GM18508 (cell line): ENCODE data around the gene PRPH.
"Not testable (repeated sequence)": the region's sequence is repeated elsewhere in the genome, so short reads cannot be mapped to it uniquely, and the experiment has no call there.

Experiments used
- ATAC-seq: cut with Tn5 transposase; IDR thresholded peaks from one replicate; pipeline ENCODE4 v1.9.1; 2021; ENCODE audit warnings: moderate number of reproducible peaks; ENCODE audit not compliant: insufficient read depth, unreplicated experiment

The PRPH gene

DNA sequence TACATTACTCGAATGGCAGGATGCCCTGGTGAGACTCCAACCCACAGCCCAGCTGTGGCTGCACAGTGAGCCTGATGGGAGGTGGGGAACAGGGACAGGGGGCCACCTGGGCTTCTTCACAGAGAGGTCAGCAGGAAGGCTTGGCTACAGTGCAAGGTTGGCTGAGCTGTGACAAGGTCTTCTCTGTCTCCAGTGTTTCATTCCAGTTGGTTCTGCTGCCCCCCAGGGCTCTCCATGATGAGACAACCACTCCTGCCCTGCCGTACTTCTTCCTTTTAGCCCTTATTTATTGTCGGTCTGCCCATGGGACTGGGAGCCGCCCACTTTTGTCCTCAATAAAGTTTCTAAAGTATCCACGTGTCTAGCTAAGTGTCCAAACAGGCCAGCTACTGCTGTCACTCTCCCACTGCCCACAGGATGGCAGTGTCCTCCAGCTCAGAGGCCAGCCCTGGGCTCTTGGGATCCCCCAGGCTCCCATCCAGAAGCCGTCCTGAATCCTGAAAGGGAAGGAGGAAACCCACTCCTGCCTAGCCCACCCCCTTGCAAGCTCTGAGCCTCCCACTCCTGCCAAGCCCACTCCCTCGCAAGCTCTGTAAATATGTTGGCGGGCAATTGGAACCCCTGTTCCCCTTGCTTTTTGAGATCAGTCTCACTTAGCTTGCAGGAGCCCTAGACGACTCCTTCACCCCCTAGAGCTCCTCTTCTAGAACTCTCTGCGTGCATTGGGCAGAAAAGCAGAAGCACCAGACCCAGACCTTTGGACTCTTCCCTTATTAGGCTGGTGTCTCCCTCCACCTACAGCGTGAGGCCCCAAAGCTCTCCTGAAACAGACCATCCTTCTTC, 36.7 kb downstream of the PRPH start:
- ATAC-seq: no peak

DNA sequence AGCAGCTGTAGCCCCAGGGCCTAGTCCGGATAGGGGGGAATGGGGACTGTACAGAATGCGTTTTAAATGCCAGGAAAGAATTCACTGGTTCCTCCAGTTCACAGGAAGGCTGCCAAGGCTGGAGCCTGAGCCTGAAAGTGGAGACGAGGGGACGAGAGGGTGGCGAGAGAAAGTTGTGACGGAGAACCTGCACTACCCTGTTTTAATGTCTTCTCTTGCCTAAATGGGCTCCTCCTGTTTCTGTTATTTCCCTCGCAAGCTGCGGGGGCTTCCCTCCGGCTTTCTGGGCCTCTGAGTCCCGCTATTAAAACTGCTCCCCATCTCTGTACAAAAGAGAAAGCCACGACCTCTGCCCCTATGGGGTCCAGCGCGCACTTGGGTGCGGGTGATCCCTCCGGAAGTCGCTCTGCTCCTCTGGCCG, 37.5 kb downstream of the PRPH start:
- no peak for ATAC-seq

DNA sequence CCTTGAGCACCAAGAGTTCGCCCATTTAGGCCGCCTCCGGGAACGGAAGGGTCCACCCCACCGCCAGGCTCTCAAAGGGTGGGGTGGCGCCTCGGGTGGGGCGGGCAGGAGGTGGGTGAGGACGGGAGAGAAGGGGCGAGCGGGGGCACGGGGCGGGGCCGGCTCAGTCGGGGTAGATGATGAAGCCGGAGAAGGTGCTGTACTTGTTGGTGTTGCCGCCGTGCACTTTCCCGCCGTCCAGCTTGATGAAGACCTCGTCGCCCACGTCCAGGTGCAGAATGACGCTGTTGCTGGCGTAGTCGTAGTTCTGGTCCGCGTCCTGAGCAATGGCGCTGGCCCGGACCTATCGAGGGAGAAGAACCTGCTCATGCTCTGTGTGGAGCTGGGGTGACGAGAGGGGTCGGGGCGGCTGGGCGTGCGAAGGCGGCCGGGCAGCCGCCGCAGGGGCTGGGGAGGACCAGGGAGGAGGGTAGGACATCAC, 38.0 kb downstream of the PRPH start:
- no peak for ATAC-seq

DNA sequence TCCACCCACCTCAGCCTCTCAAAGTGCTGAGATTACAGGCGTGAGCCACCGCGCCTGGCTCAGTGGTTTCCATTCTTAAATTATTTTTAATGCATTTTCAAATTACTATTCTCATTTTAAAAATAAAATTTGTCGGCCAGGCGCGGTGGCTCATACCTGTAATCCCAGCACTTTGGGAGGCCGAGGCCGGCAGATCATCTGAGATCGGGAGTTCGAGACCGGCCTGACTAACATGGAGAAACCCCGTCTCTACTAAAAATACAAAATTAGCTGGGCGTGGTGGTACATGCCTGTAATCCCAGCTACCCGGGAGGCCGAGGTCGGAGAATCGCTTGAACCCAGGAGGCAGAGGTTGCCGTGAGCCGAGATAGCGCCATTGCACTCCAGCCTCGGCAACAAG, 38.8 kb downstream of the PRPH start:
- not testable (repeated sequence) for ATAC-seq

DNA sequence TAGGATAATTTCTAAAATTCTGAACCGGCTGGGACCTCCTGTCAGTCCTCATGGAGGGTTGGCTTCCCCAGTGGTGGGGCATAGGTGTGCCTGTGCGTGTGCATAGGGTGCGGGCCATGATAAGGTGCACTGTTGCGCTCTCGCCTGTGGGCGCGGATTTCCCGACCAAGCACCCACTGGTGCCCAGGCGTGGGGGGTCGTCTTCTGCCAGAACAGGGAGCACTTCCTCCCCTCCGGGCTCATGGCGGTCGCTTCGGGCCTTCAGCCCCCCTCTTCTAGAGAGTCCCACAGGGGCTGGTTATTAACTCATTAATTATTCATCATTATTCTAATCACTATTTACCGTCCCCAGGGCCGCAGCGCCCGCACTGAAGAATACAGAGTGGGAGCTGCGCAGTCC, 39.3 kb downstream of the PRPH start:
- no peak for ATAC-seq

DNA sequence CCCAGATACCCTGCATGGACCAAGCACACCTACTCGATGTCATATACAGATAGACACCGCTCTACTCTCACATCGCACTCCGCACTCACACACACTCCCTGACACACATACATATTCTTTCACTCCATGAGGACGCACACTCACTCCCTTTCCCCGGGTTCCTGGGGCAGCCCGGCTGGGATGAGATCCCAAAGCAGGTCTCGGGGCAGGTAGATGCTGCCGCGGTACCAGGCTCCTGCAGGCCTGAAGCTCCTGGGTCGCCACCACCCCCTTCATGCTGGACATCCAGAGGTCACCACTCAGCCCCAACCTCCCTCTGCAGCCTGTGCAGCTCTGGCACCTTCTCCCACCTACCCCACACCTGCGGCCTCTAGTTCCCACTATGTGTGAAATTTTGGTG, 39.7 kb downstream of the PRPH start:
- no peak for ATAC-seq

DNA sequence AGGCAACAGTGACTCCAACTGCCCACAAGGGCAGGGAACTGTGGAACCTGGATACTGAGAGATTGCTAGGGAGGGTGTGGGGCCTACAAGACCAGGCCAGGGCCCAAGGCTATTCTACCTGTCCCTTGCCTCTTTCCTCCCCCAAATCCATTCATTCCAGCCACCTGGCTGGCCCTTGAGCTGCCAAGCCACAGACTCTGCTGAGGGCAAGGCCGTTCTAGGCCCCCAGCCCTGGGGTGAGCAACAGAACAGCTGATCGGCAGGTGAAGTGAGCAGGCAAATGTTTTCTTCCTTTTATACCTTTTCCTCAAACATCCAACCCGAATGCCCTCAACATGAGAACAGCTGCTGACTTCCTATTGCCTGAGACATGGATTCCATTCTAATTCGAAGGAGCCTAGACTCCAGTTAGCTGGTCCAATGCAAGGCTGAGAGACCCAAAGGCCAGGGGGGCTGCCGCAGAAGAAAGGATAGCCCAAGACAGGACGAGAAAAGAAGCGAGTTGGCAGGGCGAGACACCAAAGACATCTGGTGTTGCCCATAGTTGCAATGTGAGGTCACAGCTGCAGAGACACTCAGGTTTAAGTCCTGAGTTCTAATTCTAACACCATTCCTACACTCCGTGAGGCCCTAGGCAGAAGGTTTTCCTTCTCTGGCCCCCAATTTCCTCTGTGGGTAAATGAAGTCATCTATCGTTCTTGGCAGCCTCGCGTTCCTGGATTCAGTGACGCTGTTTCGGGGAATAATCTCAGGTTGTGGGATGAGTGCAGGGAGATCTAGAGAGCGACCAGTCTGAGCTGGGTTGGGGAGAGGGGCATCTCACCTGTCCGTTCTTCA, 40.4 kb downstream of the PRPH start:
- ATAC-seq: no peak

DNA sequence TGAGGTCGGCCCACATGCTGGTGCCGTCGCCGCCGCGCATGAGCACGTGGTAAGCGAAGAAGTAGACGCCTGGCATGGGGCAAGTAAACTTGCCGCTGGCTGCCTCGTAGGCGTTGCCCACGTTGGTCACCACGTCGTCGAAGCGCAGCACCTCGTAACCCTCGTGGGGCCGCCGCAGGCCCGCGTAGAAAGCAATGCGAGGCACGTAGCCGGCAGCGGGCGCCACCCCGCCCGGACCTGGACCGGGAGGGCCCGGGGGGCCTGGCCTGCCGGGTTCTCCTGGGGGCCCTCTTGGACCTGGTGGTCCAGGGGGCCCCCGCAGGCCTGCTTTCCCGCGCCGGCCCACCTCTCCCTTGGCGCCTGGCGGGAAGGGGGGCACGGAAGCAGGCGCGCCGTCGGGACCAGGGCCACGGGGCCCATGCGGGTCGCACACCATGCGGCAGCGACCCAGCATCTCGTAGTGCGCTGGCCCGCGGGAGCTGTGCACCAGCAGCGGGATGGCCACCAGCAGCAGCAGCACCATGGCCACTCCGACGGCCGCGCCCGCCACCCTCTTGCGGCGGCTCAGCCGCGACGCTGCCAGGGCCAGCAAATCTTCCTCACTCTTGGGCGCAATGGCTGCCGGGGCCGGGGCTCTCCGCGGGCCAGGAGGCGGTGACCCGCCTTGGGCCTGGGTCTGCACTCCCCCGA, 41.2 kb downstream of the PRPH start:
- ATAC-seq: no peak

DNA sequence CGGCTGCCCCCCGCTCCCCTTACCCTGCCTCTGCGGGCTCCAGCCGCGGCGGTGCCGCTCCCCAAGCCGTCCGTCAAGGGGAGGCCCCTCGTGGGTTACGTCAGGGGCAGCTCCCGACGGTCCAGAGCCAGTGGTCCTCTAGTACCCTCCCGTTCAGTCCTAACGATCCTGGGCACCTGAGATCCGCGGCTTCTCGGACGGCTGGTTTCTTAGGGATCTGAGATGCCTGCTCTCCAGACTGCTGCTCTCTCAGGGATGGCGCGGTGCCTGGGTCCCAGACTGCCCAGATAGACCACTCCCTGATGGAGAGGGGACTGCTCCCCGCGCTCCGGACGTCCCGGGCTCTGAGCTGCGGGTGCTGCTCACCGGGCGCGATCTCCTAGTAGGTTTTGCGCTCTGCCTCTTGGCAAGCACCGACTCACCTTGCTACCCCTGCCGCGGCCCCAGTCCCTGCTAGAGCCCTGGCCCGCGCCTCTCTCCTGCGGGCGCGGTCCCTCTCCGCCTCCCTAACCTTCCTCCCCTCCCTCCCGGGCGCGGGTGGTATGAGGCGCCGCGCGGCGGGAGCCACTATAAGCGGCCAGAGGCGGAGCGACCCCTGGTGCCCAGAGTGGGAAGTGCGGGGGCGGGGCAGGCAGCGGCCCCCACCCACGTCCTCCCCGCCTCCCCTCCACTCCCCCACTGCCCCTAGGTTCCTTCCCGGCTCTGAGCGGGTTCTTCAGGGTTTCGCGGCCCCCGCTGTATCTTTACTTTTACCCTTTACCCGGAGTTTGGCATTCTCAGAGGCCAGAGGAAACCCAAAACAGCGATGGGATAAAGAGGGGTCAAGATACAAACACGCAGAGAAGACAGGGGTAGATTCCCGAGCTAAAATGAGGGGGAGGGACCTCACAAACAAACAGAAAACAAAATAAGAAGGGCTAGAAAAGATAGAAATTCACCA, 42.0 kb downstream of the PRPH start, which contains the start of gene C1QL4:
Gene C1QL4 (minus strand): TSS at position 544 of the 940 bp plus-strand sequence. CDS start 711 bp downstream, outside the sequence.
- no peak for ATAC-seq

DNA sequence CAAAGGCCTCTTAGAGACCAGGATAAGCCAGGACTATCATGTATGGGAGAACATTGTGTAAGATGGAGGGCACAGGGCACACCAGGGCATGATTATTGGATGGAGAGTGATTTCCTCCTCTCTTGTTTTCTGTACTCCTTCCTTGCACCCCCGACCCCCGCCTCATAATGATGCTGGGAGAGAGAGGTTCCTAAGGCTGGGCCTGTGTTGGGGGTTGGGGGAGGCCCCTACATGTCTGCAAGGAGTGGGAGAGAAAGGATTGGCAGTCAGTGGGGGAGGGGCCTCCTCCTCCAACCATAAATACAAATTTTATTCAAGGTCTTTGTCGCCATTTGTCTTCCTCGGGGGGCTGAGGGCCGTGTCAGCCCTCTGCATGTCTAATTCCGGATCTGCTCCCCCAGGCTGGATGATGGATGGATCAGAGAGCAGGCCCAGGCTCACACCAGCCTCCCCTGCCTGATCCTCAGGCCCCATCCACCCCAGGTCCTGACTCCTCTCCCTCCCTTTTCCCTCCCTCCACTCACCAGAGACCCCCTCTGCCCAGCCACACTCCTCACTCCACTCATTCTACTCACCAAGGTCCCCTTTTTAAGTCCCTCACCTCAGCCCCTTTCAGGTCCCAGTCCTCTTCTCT, 44.0 kb downstream of the PRPH start:
- no peak for ATAC-seq

DNA sequence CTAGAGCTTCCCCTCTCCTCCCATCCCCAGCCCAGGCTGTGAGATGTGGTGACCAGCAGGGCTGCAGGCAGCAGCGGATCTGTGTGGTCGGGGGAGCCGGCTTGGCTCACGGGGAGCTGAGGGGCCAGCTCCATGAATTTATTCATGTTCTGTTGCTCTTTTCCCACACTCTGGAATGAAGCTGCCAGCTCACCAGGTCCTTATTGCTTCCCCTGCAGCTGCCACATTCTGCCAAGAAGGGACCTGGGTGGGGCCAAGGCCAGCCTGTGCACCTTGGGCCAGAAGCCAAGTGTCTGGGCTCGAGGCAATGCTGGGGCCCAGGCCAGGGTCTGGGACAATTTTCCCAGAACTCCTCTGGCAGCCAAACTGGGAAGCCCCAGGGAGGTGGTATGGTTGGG, 44.5 kb downstream of the PRPH start:
- no peak for ATAC-seq

DNA sequence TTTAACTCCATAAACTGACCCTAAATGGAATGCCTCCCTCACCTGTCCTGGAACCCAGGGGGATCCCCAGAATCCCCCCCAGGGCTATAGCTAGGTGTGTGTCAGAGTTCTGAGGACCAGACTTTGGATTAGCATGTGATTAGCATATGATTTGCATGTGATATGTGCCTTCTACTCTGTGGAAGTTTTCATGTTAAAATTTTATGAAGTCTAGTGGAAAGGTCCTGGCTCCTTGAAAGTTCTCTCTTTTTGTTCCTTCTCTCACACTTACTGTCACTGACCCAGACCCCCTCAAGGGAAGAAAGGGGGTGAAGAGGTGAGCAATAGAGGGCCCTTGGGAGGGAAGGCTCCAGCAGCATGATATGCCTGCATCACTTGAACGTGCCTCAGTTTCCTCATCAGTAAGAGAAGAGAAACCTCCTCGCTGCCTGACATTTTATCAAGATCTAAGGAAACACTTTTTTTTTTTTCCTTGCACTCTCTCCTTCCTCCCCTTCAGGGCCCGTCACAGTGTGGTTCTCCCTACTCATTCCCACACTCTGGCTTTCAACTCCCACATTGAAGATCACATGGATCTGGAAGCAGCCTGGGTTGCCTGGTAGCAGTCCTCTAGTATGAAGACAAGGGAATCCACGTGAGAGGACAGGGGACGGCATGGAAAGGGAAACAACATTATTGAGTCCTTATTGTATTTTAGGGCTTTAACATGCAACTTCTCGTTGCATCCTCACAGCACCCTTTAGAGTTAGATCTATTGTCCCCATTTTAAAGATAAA, 45.3 kb downstream of the PRPH start:
- no peak for ATAC-seq

DNA sequence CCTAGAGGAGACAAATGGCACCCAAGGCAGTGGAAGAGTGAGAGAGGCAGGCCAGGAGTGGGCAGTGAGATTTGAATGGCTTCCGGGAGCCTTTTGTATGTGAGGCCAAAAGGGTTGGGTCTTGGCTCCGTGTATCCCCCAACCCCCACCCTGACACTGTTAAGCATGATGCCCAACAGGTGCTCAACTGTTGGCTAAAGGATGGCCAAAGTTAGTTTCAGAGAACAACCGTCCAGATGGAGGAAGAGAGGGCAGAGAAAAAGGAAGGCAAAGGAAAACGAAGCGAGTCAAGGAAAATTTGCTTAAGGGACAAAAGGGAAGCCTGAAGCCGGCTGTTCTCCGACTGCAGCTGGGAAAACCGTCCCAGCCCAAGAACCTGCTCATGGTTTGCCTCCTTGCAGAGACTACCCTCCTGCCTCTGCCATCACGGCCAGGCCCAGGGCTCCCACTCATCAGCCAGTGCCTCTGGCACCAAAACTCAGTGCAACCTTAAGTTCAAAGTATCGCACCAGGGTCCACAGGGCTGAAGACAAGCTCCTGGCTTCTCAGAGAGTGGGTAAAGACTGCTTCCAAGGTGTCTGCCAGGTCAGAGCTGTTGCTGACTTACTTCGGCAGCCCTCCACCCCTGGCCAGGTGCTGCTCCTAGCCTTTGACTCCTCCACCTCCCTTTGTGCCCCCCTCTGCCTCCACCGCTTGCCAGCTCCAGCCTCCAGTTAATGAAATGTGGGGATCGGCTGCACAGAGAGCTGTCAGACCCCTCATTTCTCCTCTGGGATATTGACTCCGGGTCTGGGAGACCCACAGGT, 46.2 kb downstream of the PRPH start:
- no peak for ATAC-seq

DNA sequence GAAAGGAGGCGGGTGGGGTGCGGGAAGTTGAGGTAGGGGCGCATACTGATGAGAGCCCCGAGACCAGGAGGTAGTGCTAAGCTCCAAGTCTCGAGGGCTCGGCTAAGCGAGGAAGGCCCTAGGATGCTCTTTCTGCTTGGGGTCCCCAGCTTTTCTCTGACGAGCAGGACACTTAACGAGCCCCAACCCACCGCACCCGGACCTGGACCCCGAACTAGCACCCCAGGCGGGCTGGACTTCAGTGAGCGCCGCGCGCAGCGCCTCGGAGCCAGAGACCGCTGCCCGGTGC, 46.8 kb downstream of the PRPH start:
- ATAC-seq: no peak

DNA sequence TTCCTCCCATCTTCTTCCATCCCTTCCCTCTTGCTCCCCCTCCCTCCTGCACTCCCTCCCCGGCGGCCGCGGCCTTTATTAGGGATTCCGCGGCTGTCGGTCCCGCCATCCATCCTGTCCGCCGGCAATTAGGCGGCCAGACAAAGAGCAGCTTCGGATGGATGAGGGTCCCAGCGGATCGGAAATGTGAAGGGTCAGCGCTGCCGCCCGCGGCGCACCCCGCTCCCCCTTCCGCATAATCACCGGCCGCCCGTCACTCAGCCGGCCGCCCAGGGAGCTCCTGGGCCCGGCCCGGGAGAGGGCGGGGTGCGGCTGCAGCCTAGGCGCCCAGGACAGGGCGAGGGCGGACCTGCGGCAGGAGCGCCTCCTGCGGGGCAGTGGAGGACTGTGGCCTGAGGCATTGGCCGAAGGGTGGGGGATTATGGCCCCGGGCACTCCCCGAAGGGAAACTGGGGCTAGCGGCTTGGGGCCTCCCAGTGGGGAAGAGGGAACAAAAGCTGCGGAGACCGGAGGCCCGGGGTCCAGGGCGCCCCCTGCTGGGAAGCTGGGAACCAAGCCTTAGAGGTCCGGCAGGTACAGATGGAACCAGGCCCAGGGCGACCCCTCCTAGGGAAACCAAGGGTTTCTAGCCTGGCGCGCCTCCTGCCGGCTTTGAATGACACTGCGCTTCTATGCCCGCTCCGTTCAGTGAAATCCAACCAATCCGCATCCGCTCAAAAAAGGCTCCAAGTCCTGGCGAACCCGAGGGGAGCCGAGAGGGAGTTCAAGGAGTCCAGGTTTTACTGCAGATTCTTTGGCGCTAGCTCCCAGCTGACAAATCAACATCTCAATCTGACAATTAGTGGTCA, 47.3 kb downstream of the PRPH start:
- no peak for ATAC-seq

DNA sequence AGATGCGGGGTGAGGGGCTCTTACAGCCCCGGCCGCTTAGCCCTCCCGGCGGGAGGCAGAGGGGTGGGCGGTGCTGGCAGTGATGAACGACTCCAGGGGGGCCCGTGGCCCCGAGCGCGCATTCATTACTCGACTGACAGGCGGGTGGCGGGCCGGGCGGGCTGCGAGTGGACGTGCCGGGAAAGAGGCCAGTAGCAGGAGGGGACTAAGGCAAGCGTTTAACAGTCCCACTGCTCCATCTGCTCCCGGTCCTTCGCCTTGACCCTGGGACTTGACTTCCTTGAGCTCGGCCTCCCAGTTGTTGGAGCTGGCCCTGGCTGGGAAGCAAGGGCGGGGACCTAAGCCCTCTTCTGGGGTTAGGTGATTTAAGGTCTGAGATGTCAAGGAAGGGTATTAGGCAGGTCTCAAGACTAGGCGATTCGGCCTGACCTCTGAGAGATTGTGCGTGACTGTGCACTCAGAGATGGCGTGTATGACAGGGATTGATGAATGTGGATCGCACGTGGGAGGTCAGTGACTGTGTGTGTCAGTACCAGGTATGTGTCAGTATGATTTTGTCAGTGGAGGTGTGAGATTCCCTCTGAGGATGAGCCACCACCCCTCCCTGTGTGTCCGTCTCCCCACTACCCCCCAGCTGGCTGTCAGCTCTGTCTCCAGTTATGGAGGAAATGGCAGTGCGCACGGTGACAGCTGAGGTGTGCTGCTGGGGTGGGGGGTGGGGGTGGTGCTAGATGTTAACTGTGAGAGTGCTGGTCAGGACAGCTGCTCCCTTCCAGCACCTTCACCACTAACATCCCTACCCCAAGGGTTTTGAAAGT, 48.2 kb downstream of the PRPH start:
- ATAC-seq: no peak
